HCT116 (cell line): ENCODE data around the gene PPP2R5B.

ENCODE experiments used
- CEBPB ChIP-seq: IDR thresholded peaks from 2 replicates; pipeline ENCODE4 v1.6.1; 2012; ENCODE audit warnings: low read depth
- CTCF ChIP-seq, 3 experiments: fragments of 200-600 bp in 1 of 3; sonication (generic) in 1 of 3; IDR thresholded peaks in 2 of 3; conservative IDR thresholded peaks in 1 of 3; 2 replicates each; pipeline ENCODE4 v1.5.1; 2012 to 2017; ENCODE audit warnings: low read depth in 2 of 3, low read length in 2 of 3, antibody characterized with exemption in 1 of 3, borderline replicate concordance in 1 of 3, control low read depth in 1 of 3, mild to moderate bottlenecking in 1 of 3, mixed read lengths in 1 of 3, mixed run types in 1 of 3, moderate library complexity in 1 of 3; ENCODE audit not compliant: insufficient read depth in 1 of 3
- EZH2 ChIP-seq: fragments of 200-600 bp; sonication (generic); IDR thresholded peaks from 2 replicates; pipeline ENCODE4 v1.6.1; 2017; ENCODE audit warnings: antibody characterized with exemption, mixed run types
- POLR2A ChIP-seq: IDR thresholded peaks from 2 replicates; pipeline ENCODE4 v1.7.0; 2011; ENCODE audit warnings: borderline replicate concordance; ENCODE audit not compliant: insufficient read depth, insufficient read length; ENCODE audit errors: extremely low read depth
- REST ChIP-seq: IDR thresholded peaks from 2 replicates; pipeline ENCODE4 v1.6.1; 2012; ENCODE audit warnings: low read depth
- SP1 ChIP-seq: IDR thresholded peaks from 2 replicates; pipeline ENCODE4 v1.6.1; 2012; ENCODE audit warnings: low read depth
- YY1 ChIP-seq: IDR thresholded peaks from 2 replicates; pipeline ENCODE4 v1.6.1; 2011; ENCODE audit warnings: low read length, low read depth, moderate library complexity, mild to moderate bottlenecking; ENCODE audit not compliant: insufficient replicate concordance; ENCODE audit errors: extremely low read depth
- ZNF274 ChIP-seq: fragments of 200-500 bp; sonication (Bioruptor generic); IDR thresholded peaks from 2 replicates; pipeline ENCODE4 v1.6.1; 2014; ENCODE audit warnings: mild to moderate bottlenecking, low read depth, low read length, inconsistent platforms

- no peak for TF ChIP-seq CEBPB
- no peak for TF ChIP-seq CTCF (IDR thresholded peaks at IDR 0.05 in 2 of 3, conservative IDR thresholded peaks at IDR 0.05 in 1 of 3; ENCODE audit: borderline replicate concordance in 1 of 3, insufficient read depth in 1 of 3, low read depth in 2 of 3, low read length in 2 of 3)
- TF ChIP-seq SP1: no peak
- no peak for TF ChIP-seq EZH2
- TF ChIP-seq ZNF274: no peak
- TF ChIP-seq REST: no peak
- TF ChIP-seq YY1: no peak
- TF ChIP-seq POLR2A: no peak
Measured at GRCh38 chr11:64897381-64898075, 27.0 kb upstream of the PPP2R5B start.
